ENCODE data around the gene JMJD8.
A peak's percentile ranks its signal among the peaks of the same experiment; 100 is the strongest.

GRCh38 chr16:728890-729744 is 45.0 kb upstream of the JMJD8 start:
- peak in 1 of 3 donors; percentile 15 for TF ChIP-seq POLR2AphosphoS5 (IDR thresholded peaks at IDR 0.05)
- TF ChIP-seq, protein P1, sequence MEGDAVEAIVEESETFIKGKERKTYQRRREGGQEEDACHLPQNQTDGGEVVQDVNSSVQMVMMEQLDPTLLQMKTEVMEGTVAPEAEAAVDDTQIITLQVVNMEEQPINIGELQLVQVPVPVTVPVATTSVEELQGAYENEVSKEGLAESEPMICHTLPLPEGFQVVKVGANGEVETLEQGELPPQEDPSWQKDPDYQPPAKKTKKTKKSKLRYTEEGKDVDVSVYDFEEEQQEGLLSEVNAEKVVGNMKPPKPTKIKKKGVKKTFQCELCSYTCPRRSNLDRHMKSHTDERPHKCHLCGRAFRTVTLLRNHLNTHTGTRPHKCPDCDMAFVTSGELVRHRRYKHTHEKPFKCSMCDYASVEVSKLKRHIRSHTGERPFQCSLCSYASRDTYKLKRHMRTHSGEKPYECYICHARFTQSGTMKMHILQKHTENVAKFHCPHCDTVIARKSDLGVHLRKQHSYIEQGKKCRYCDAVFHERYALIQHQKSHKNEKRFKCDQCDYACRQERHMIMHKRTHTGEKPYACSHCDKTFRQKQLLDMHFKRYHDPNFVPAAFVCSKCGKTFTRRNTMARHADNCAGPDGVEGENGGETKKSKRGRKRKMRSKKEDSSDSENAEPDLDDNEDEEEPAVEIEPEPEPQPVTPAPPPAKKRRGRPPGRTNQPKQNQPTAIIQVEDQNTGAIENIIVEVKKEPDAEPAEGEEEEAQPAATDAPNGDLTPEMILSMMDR (IDR thresholded peaks at IDR 0.05): no peak

Data from transverse colon (tissue), 4 donors.